GM19452 (cell line): ENCODE data around the gene RAD17.
"Not testable (repeated sequence)": the region's sequence is repeated elsewhere in the genome, so short reads cannot be mapped to it uniquely, and the experiment has no call there.

Experiments
- ATAC-seq: cut with Tn5 transposase; IDR thresholded peaks from one replicate; pipeline ENCODE4 v1.9.1; 2021; ENCODE audit not compliant: unreplicated experiment

The RAD17 gene

GRCh38 chr5:69455428-69455988, 85.9 kb downstream of the RAD17 start:
- ATAC-seq = not testable (repeated sequence)

GRCh38 chr5:69462170-69462569, 92.6 kb downstream of the RAD17 start:
- no peak for ATAC-seq
